IMR-90 (cell line): Measurements from ENCODE around the gene CMC1. TPM values are rescaled to one million over a fixed set of nuclear protein-coding genes. Genes with fewer than 3 reads are reported as not detected.

ENCODE experiments used
- ATAC-seq: fragments of 200-7000 bp; cut with Tn5 transposase; 2 replicates; pipeline ENCODE4 v1.9.1; 2020; ENCODE audit warnings: low read depth, mild to moderate bottlenecking, moderate library complexity
- BruUV-seq: library from RNA; stranded (reverse); fragments of 400-500 nt; replicated peaks from 2 replicates; lab custom pipeline; 2021; lab: Mats Ljungman, UMichigan
- CTCF ChIA-PET: fragments of 300-600 bp; formaldehyde crosslinking; extraction: SDS; loops from one replicate; lab custom pipeline; 2021; ENCODE audit warnings: antibody characterized with exemption; lab: Yijun Ruan, JAX
- POLR2A ChIA-PET: fragments of 300-600 bp; sonication (Branson Sonifier 250); formaldehyde crosslinking; loops from one replicate; lab custom pipeline; 2022; ENCODE audit warnings: antibody characterized with exemption; ENCODE audit not compliant: unreplicated experiment; lab: Charles Lee
- DNase-seq: peaks from one replicate; pipeline ENCODE4 v3.0.0; 2013
- H2AFZ ChIP-seq: replicated peaks from 2 replicates; pipeline ENCODE3; 2013; ENCODE audit warnings: low read length, mild to moderate bottlenecking; ENCODE audit not compliant: poor library complexity
- H2AK5ac ChIP-seq: 2 replicates; pipeline ENCODE4 v1.6.1; 2013; ENCODE audit warnings: low read depth, low read length, inconsistent platforms
- H2AK9ac ChIP-seq: replicated peaks from 2 replicates; pipeline ENCODE3; 2013; ENCODE audit warnings: mild to moderate bottlenecking, low read depth, low read length, moderate library complexity; ENCODE audit not compliant: poor library complexity
- H2BK120ac ChIP-seq: 2 replicates; pipeline ENCODE4 v1.6.1; 2013; ENCODE audit warnings: low read depth, low read length, inconsistent platforms
- H2BK15ac ChIP-seq: 3 replicates; pipeline ENCODE4 v1.6.1; 2013; ENCODE audit warnings: low read depth, low read length, inconsistent platforms
- H2BK20ac ChIP-seq: 2 replicates; pipeline ENCODE4 v1.6.1; 2013; ENCODE audit warnings: low read depth, mild to moderate bottlenecking, inconsistent platforms, low read length, moderate library complexity
- H2BK5ac ChIP-seq: 2 replicates; pipeline ENCODE4 v1.6.1; 2013; ENCODE audit warnings: mild to moderate bottlenecking, low read depth, low read length, inconsistent platforms; ENCODE audit not compliant: poor library complexity, severe bottlenecking
- H3K14ac ChIP-seq: replicated peaks from 2 replicates; pipeline ENCODE4 v1.6.1; 2013; ENCODE audit warnings: low read depth, low read length, inconsistent platforms
- H3K18ac ChIP-seq: 2 replicates; pipeline ENCODE4 v1.6.1; 2013; ENCODE audit warnings: low read depth, low read length, control low read depth
- H3K23ac ChIP-seq: 2 replicates; pipeline ENCODE4 v1.6.1; 2013; ENCODE audit warnings: low read depth, low read length, inconsistent platforms
- H3K27ac ChIP-seq: 2 replicates; pipeline ENCODE4 v1.5.1; 2013; ENCODE audit warnings: mild to moderate bottlenecking, control low read depth, low read length; ENCODE audit not compliant: insufficient read depth
- H3K27me3 ChIP-seq: 2 replicates; pipeline ENCODE4 v1.6.1; 2013; ENCODE audit warnings: low read length; ENCODE audit not compliant: control insufficient read depth, insufficient read depth
- H3K36me3 ChIP-seq: 2 replicates; pipeline ENCODE4 v1.6.1; 2013; ENCODE audit warnings: low read length, mixed read lengths; ENCODE audit not compliant: control insufficient read depth, insufficient read depth
- H3K4ac ChIP-seq: 2 replicates; pipeline ENCODE4 v1.6.1; 2013; ENCODE audit warnings: low read depth, low read length, inconsistent platforms
- H3K4me1 ChIP-seq: 2 replicates; pipeline ENCODE4 v1.6.1; 2013; ENCODE audit warnings: low read length, mixed read lengths; ENCODE audit not compliant: control insufficient read depth, insufficient read depth
- H3K4me2 ChIP-seq: 2 replicates; pipeline ENCODE4 v1.6.1; 2013; ENCODE audit warnings: low read depth, mild to moderate bottlenecking, control low read depth, low read length, moderate library complexity
- H3K4me3 ChIP-seq: 2 replicates; pipeline ENCODE4 v1.5.1; 2013; ENCODE audit warnings: low read depth, mild to moderate bottlenecking, control low read depth, low read length, moderate library complexity; ENCODE audit not compliant: insufficient read depth
- H3K56ac ChIP-seq: 2 replicates; pipeline ENCODE4 v1.6.1; 2013; ENCODE audit warnings: low read length, inconsistent platforms; ENCODE audit not compliant: insufficient read depth; ENCODE audit errors: extremely low read depth
- H3K79me1 ChIP-seq, 2 experiments: 2 replicates each; pipeline ENCODE4 v1.6.1; 2013; ENCODE audit warnings: low read length in 2 of 2, inconsistent platforms in 1 of 2, low read depth in 1 of 2
- H3K9ac ChIP-seq: 2 replicates; pipeline ENCODE4 v1.6.1; 2013; ENCODE audit warnings: low read depth, low read length, control low read depth
- H3K9me1 ChIP-seq: 2 replicates; pipeline ENCODE4 v1.6.1; 2013; ENCODE audit warnings: low read length, inconsistent platforms; ENCODE audit not compliant: insufficient read depth
- H3K9me3 ChIP-seq: 2 replicates; pipeline ENCODE4 v1.6.1; 2013; ENCODE audit warnings: low read length; ENCODE audit not compliant: control insufficient read depth, insufficient read depth
- H4K20me1 ChIP-seq: 2 replicates; pipeline ENCODE4 v1.6.1; 2013; ENCODE audit warnings: low read length, inconsistent platforms; ENCODE audit not compliant: insufficient read depth
- H4K5ac ChIP-seq: 2 replicates; pipeline ENCODE4 v1.6.1; 2013; ENCODE audit warnings: mild to moderate bottlenecking, low read depth, low read length, control low read depth
- H4K8ac ChIP-seq, 2 experiments: 2 replicates each; pipeline ENCODE4 v1.6.1; 2013; ENCODE audit warnings: low read depth in 2 of 2, low read length in 2 of 2, control low read depth in 1 of 2, inconsistent platforms in 1 of 2
- H4K91ac ChIP-seq: 2 replicates; pipeline ENCODE4 v1.6.1; 2013; ENCODE audit warnings: low read depth, low read length, inconsistent platforms; ENCODE audit not compliant: insufficient read depth
- CEBPB ChIP-seq: IDR thresholded peaks from 2 replicates; pipeline ENCODE4 v1.6.1; 2012; ENCODE audit warnings: low read depth, low read length, improper control_type of control experiment
- MAFK ChIP-seq: IDR thresholded peaks from 2 replicates; pipeline ENCODE4 v1.6.1; 2012; ENCODE audit warnings: low read depth, low read length, improper control_type of control experiment
- RAD21 ChIP-seq: IDR thresholded peaks from 2 replicates; pipeline ENCODE4 v1.6.1; 2012; ENCODE audit warnings: low read length, improper control_type of control experiment
- RCOR1 ChIP-seq: IDR thresholded peaks from 2 replicates; pipeline ENCODE4 v1.6.1; 2012; ENCODE audit warnings: mild to moderate bottlenecking, low read length, improper control_type of control experiment; ENCODE audit not compliant: insufficient replicate concordance
- SMC3 ChIP-seq: fragments of 150-350 bp; IDR thresholded peaks from 2 replicates; pipeline ENCODE4 v1.6.1; 2016; ENCODE audit warnings: low read depth, mild to moderate bottlenecking, antibody characterized with exemption, low read length, moderate library complexity
- dilution Hi-C: fragments of 300-500 bp; cut with HindIII; formaldehyde crosslinking; loops from one replicate; pipeline ENCODE4 v1.14.3; 2018; ENCODE audit warnings: low sequenced_read_pairs; ENCODE audit not compliant: unreplicated experiment
- in situ Hi-C: fragments of 300-500 bp; cut with MboI; formaldehyde crosslinking; loops from 3 replicates; pipeline ENCODE4 v1.14.3; 2019; ENCODE audit warnings: low sequenced_read_pairs, inconsistent platforms, mixed read lengths
- intact Hi-C: fragments of 100-400 bp; cut with micrococcal nuclease; formaldehyde crosslinking; loops from 2 replicates; pipeline ENCODE4 v1.10.0; 2022
- polyA plus RNA-seq, 3 experiments: library from polyadenylated mRNA; depleted of rRNA; stranded (reverse); fragments of >200 nt; gene quantifications; 2 replicates each; pipeline ENCODE4 v1.2.3, GENCODE V29; 2012; ENCODE audit warnings: low replicate concordance in 1 of 3
- total RNA-seq: library from RNA; depleted of rRNA; stranded (reverse); fragments of >200 nt; gene quantifications from 2 replicates; pipeline ENCODE4 v1.2.3, GENCODE V29; 2012
- TF ChIP-seq, protein P1 (sequence below): fragments of 150-350 bp; IDR thresholded peaks from 2 replicates; pipeline ENCODE4 v1.6.1; 2016; ENCODE audit warnings: low read depth, mild to moderate bottlenecking, low read length, moderate library complexity, borderline replicate concordance
- TF ChIP-seq, protein P2 (sequence below): conservative IDR thresholded peaks from 2 replicates; pipeline ENCODE4 v1.5.1; 2012; ENCODE audit warnings: mild to moderate bottlenecking, low read depth, low read length, improper control_type of control experiment

CMC1 gene
- total and polyA plus RNA-seq, 2 of the 4 experiments (the other 2 are of a cell fraction): 1.6 to 18.3 TPM

DNA sequence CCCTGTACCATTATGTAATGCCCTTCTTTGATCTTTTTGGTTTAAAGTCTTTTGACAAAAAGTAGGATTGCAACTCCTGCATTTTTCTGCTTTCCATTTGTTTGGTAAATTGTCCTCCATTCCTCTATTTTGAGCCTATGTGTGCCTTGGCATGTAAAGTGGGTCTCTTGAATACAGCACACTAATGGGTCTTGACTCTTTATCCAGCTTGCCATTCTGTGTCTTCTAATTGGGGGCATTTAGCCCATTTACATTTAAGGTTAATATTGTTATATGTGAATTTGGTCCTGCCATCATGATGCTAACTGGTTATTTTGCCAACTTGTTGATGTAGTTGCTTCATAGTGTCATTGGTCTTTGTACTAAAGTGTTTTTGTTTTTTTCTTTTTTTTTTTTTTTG is 32.4 kb downstream of the CMC1 start:
- peaks cover 4% of the 10 kb centered on the region; the same call in 1 of the 2 replicates for H3K36me3 ChIP-seq
- no peak overlapping the region for H4K5ac ChIP-seq
- BruUV-seq: no TSS peak
- H2BK20ac ChIP-seq: no peak overlapping the region
- no peaks in the 10 kb centered on the region for H3K4me1 ChIP-seq
- H3K79me1 ChIP-seq: no peaks in the 10 kb centered on the region
- H3K27me3 ChIP-seq: no peaks in the 10 kb centered on the region
- in situ Hi-C loops (no loop called here), intact Hi-C loops (no loop called here), dilution Hi-C loops (no loop called here)
- H2BK120ac ChIP-seq: no peak overlapping the region
- no peaks in the 10 kb centered on the region for H3K9me1 ChIP-seq
- H3K4ac ChIP-seq: no peak overlapping the region
- H3K14ac ChIP-seq: no peak overlapping the region
- H2BK15ac ChIP-seq: no peak overlapping the region
- no peak overlapping the region for H2AFZ ChIP-seq
- H3K27ac ChIP-seq: no peak overlapping the region
- POLR2A ChIA-PET: no interaction called here
- DNase-seq: no peak
- no peak overlapping the region for H3K18ac ChIP-seq
- no peak overlapping the region for H4K91ac ChIP-seq
- no peak overlapping the region for H3K23ac ChIP-seq
- H3K9ac ChIP-seq: no peak overlapping the region
- TF ChIP-seq SMC3 (no peak), MAFK (no peak), RCOR1 (no peak), CEBPB (no peak), RAD21 (no peak)
- TF ChIP-seq, protein P1, sequence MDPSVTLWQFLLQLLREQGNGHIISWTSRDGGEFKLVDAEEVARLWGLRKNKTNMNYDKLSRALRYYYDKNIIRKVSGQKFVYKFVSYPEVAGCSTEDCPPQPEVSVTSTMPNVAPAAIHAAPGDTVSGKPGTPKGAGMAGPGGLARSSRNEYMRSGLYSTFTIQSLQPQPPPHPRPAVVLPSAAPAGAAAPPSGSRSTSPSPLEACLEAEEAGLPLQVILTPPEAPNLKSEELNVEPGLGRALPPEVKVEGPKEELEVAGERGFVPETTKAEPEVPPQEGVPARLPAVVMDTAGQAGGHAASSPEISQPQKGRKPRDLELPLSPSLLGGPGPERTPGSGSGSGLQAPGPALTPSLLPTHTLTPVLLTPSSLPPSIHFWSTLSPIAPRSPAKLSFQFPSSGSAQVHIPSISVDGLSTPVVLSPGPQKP: no peak
- TF ChIP-seq, protein P2, sequence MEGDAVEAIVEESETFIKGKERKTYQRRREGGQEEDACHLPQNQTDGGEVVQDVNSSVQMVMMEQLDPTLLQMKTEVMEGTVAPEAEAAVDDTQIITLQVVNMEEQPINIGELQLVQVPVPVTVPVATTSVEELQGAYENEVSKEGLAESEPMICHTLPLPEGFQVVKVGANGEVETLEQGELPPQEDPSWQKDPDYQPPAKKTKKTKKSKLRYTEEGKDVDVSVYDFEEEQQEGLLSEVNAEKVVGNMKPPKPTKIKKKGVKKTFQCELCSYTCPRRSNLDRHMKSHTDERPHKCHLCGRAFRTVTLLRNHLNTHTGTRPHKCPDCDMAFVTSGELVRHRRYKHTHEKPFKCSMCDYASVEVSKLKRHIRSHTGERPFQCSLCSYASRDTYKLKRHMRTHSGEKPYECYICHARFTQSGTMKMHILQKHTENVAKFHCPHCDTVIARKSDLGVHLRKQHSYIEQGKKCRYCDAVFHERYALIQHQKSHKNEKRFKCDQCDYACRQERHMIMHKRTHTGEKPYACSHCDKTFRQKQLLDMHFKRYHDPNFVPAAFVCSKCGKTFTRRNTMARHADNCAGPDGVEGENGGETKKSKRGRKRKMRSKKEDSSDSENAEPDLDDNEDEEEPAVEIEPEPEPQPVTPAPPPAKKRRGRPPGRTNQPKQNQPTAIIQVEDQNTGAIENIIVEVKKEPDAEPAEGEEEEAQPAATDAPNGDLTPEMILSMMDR: no peak
- H2AK9ac ChIP-seq: no peak overlapping the region
- CTCF ChIA-PET: no interaction called here
- peaks cover 7% of the 10 kb centered on the region for H3K9me3 ChIP-seq
- H2AK5ac ChIP-seq: no peak overlapping the region
- H3K4me2 ChIP-seq: no peak overlapping the region
- H2BK5ac ChIP-seq: no peak overlapping the region
- no peak for ATAC-seq
- H4K20me1 ChIP-seq: no peaks in the 10 kb centered on the region
- no peak overlapping the region for H4K8ac ChIP-seq
- no peak overlapping the region for H3K56ac ChIP-seq
- no peak overlapping the region for H3K4me3 ChIP-seq
